K562 (cell line): ENCODE data around the gene PLEKHN1. TPM values are rescaled to one million over a fixed set of nuclear protein-coding genes. Genes with fewer than 3 reads are reported as not detected.

ENCODE experiments used
- ARNT ChIP-seq, 2 experiments: fragments of 450-650 bp; IDR thresholded peaks; 2 replicates each; pipeline ENCODE4 v1.6.1; 2016; ENCODE audit warnings: mild to moderate bottlenecking in 1 of 2
- BRD4 ChIP-seq: fragments of 200-600 bp; sonication (generic); IDR thresholded peaks from 2 replicates; pipeline ENCODE4 v1.6.1; 2017; ENCODE audit warnings: inconsistent platforms
- CBX3 ChIP-seq, 2 experiments: IDR thresholded peaks; 1 replicate in 1 of 2; 2 replicates in 1 of 2; pipeline ENCODE4 v1.6.1; 2012; ENCODE audit warnings: inconsistent platforms in 2 of 2, low read length in 2 of 2, borderline replicate concordance in 1 of 2, control low read depth in 1 of 2
- ETV5 ChIP-seq: sonication (generic); formaldehyde crosslinking; IDR thresholded peaks from 2 replicates; pipeline ENCODE4 v1.4.0; 2020; ENCODE audit warnings: low read depth, mild to moderate bottlenecking, missing genetic modification reagents
- EWSR1 ChIP-seq: fragments of 450-650 bp; IDR thresholded peaks from 2 replicates; pipeline ENCODE4 v1.6.1; 2018; ENCODE audit warnings: borderline replicate concordance, mild to moderate bottlenecking, low read depth, moderate library complexity; ENCODE audit not compliant: partially characterized antibody
- GATA2 ChIP-seq: sonication (generic); formaldehyde crosslinking; IDR thresholded peaks from 2 replicates; pipeline ENCODE4 v1.4.0; 2020; ENCODE audit warnings: mild to moderate bottlenecking, missing genetic modification reagents
- GATAD2A ChIP-seq: fragments of 450-650 bp; IDR thresholded peaks from 2 replicates; pipeline ENCODE4 v1.6.1; 2017
- GATAD2B ChIP-seq: fragments of 450-650 bp; IDR thresholded peaks from 2 replicates; pipeline ENCODE4 v1.6.1; 2017; ENCODE audit warnings: mild to moderate bottlenecking, borderline replicate concordance
- HDAC1 ChIP-seq, 2 experiments: fragments of 450-650 bp; IDR thresholded peaks; 2 replicates each; pipeline ENCODE4 v1.6.1; 2016 to 2017; ENCODE audit warnings: inconsistent platforms in 1 of 2, mild to moderate bottlenecking in 1 of 2, moderate library complexity in 1 of 2
- HNRNPL ChIP-seq: fragments of 200-400 bp; formaldehyde crosslinking; IDR thresholded peaks from 2 replicates; pipeline ENCODE4 v1.6.1; 2017; ENCODE audit warnings: low read depth, mild to moderate bottlenecking, low read length
- KLF1 ChIP-seq: fragments of 450-650 bp; IDR thresholded peaks from 2 replicates; pipeline ENCODE4 v1.6.1; 2016; ENCODE audit warnings: missing genetic modification characterization, missing compliant biosample characterization
- MTF1 ChIP-seq: fragments of 250-450 bp; sonication (Bioruptor Pico); IDR thresholded peaks from 2 replicates; pipeline ENCODE4 v1.9.0; 2021; ENCODE audit warnings: moderate library complexity, mild to moderate bottlenecking, inconsistent platforms, borderline replicate concordance
- NCOA4 ChIP-seq: fragments of 450-650 bp; IDR thresholded peaks from 2 replicates; pipeline ENCODE4 v1.6.1; 2018; ENCODE audit warnings: mild to moderate bottlenecking; ENCODE audit not compliant: partially characterized antibody
- NFIC ChIP-seq: fragments of 450-650 bp; IDR thresholded peaks from 2 replicates; pipeline ENCODE4 v1.6.1; 2017; ENCODE audit warnings: mild to moderate bottlenecking, inconsistent platforms
- RBM17 ChIP-seq: fragments of 200-400 bp; formaldehyde crosslinking; IDR thresholded peaks from 2 replicates; pipeline ENCODE4 v1.6.1; 2017; ENCODE audit warnings: low read depth, mild to moderate bottlenecking, low read length, borderline replicate concordance
- SRSF9 ChIP-seq: fragments of 200-400 bp; formaldehyde crosslinking; IDR thresholded peaks from 2 replicates; pipeline ENCODE4 v1.6.1; 2017; ENCODE audit warnings: low read depth, low read length, borderline replicate concordance
- THRAP3 ChIP-seq: fragments of 450-650 bp; IDR thresholded peaks from 2 replicates; pipeline ENCODE4 v1.6.1; 2016; ENCODE audit warnings: mild to moderate bottlenecking, inconsistent platforms, borderline replicate concordance
- ZNF253 ChIP-seq: fragments of 250-450 bp; sonication (Bioruptor Pico); conservative IDR thresholded peaks from 2 replicates; pipeline ENCODE4 v1.6.1; 2021; ENCODE audit warnings: mild to moderate bottlenecking
- ZNF311 ChIP-seq: fragments of 250-450 bp; sonication (Bioruptor Pico); IDR thresholded peaks from 2 replicates; pipeline ENCODE4 v1.4.0; 2020; ENCODE audit warnings: mild to moderate bottlenecking, moderate library complexity
- polyA plus RNA-seq, 8 experiments: library from polyadenylated mRNA; depleted of rRNA in 4 of 8; stranded (reverse) in 5 of 8; unstranded in 3 of 8; fragments of >200 nt; fragmentation: Nextera tagmentation in 2 of 8; fragmentation: Illumina TruSeq in 1 of 8; extraction: Ambion mirVana in 2 of 8; extraction: Trizol in 1 of 8; gene quantifications; 2 replicates each; pipeline versions ENCODE4 v1.2.1 to v1.2.3, GENCODE V29; 2011 to 2014; ENCODE audit warnings: inconsistent platforms in 1 of 8, missing spikeins in 1 of 8
- total RNA-seq, 7 experiments: library from RNA; depleted of rRNA in 6 of 7; stranded (reverse); fragments of >200 nt in 6 of 7; fragmentation: Illumina TruSeq in 2 of 7; extraction: Trizol in 2 of 7; gene quantifications; 2 replicates each; pipeline versions ENCODE4 v1.2.1 to v1.2.3, GENCODE V29; 2011 to 2021; ENCODE audit warnings: low replicate concordance in 1 of 7
- TF ChIP-seq, protein P1 (sequence below): fragments of 450-650 bp; formaldehyde crosslinking; IDR thresholded peaks from 2 replicates; pipeline ENCODE4 v1.4.0; 2022; ENCODE audit warnings: missing genetic modification characterization
- TF ChIP-seq, protein P2 (sequence below), 2 experiments: IDR thresholded peaks; 2 replicates each; pipeline ENCODE4 v1.6.1; 2012; ENCODE audit warnings: improper control_type of control experiment in 2 of 2, low read depth in 2 of 2, low read length in 2 of 2, borderline replicate concordance in 1 of 2
- TF ChIP-seq, protein P3 (sequence below): sonication (generic); formaldehyde crosslinking; IDR thresholded peaks from 2 replicates; pipeline ENCODE4 v1.9.0; 2022; ENCODE audit warnings: mild to moderate bottlenecking, missing genetic modification reagents
- TF ChIP-seq, protein P4 (sequence below): sonication (generic); formaldehyde crosslinking; IDR thresholded peaks from 2 replicates; pipeline ENCODE4 v1.8.0; 2022; ENCODE audit warnings: mild to moderate bottlenecking, missing genetic modification reagents

PLEKHN1 gene
- total and polyA plus RNA-seq, 9 of the 15 experiments (the other 6 are each of a cell fraction or from before 2014, with no cell fraction given): 0.07 to 1.5 (median 0.13) TPM; not detected in 2

DNA sequence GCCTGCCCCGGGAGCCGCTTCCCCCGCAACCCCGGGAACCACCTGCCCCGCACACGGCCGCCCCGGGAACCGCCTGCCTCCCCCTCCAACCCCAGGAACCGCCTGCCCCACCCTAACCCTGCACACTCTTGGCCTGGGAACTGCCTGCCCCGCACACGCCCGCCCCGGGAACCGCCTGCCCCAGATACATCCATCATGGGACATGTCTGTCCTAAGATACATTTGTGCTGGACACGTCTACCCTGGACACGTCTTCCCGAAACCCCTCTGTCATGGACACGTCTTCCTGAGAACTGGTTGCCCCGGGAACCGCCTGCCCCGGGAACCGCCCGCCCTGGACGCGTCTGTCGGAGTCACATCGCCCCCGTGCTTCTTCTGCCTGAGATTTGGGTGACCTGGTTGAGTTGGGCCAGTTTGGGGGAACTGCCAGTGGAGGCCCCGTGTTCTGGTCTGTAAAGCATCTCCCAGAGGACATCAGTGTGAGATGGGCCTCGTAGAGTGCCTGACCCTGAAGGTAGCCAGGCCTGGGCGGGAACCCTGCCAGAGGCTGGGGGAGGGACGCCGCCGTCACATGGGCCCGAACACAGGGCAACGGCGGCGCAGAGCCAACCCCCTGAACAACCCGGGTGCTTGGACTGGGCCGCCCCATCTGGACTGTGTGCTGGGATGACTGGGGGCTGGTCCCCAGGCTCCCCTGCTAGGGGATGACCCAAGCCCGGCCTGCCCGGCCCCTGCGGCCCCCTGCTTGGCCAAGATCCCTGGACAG lies 12.0 kb downstream of the PLEKHN1 start (continued):
- TF ChIP-seq GATA2 (CRISPR knock-in tag): no peak
- TF ChIP-seq SRSF9: no peak
- 0 out of 2 replicates have a peak, but pooled peaks have one; percentile 26 for TF ChIP-seq ETV5 (CRISPR knock-in tag)
- TF ChIP-seq BRD4: no peak
- no peak for TF ChIP-seq ZNF311
- TF ChIP-seq, protein P1, sequence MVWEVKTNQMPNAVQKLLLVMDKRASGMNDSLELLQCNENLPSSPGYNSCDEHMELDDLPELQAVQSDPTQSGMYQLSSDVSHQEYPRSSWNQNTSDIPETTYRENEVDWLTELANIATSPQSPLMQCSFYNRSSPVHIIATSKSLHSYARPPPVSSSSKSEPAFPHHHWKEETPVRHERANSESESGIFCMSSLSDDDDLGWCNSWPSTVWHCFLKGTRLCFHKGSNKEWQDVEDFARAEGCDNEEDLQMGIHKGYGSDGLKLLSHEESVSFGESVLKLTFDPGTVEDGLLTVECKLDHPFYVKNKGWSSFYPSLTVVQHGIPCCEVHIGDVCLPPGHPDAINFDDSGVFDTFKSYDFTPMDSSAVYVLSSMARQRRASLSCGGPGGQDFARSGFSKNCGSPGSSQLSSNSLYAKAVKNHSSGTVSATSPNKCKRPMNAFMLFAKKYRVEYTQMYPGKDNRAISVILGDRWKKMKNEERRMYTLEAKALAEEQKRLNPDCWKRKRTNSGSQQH (CRISPR knock-in tag): no peak
- no peak for TF ChIP-seq THRAP3
- no peak for TF ChIP-seq CBX3 (IDR thresholded peaks at IDR 0.05; ENCODE audit: borderline replicate concordance in 1 of 2, low read length in 2 of 2)
- TF ChIP-seq KLF1 (tag): no peak
- TF ChIP-seq, protein P2, sequence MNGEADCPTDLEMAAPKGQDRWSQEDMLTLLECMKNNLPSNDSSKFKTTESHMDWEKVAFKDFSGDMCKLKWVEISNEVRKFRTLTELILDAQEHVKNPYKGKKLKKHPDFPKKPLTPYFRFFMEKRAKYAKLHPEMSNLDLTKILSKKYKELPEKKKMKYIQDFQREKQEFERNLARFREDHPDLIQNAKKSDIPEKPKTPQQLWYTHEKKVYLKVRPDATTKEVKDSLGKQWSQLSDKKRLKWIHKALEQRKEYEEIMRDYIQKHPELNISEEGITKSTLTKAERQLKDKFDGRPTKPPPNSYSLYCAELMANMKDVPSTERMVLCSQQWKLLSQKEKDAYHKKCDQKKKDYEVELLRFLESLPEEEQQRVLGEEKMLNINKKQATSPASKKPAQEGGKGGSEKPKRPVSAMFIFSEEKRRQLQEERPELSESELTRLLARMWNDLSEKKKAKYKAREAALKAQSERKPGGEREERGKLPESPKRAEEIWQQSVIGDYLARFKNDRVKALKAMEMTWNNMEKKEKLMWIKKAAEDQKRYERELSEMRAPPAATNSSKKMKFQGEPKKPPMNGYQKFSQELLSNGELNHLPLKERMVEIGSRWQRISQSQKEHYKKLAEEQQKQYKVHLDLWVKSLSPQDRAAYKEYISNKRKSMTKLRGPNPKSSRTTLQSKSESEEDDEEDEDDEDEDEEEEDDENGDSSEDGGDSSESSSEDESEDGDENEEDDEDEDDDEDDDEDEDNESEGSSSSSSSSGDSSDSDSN (IDR thresholded peaks at IDR 0.05; ENCODE audit: borderline replicate concordance in 1 of 2, low read depth in 2 of 2, low read length in 2 of 2): no peak
- TF ChIP-seq EWSR1: no peak
- TF ChIP-seq GATAD2B: no peak
- TF ChIP-seq ARNT (IDR thresholded peaks at IDR 0.05): no peak
- TF ChIP-seq HDAC1 (IDR thresholded peaks at IDR 0.05): peak in 1 of 2 experiments; percentile 34; a peak in 1 of 4 replicates
- no peak for TF ChIP-seq MTF1
- TF ChIP-seq, protein P3, sequence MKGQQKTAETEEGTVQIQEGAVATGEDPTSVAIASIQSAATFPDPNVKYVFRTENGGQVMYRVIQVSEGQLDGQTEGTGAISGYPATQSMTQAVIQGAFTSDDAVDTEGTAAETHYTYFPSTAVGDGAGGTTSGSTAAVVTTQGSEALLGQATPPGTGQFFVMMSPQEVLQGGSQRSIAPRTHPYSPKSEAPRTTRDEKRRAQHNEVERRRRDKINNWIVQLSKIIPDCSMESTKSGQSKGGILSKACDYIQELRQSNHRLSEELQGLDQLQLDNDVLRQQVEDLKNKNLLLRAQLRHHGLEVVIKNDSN (CRISPR knock-in tag): 0 out of 2 replicates have a peak, but pooled peaks have one; percentile 53
- TF ChIP-seq, protein P4, sequence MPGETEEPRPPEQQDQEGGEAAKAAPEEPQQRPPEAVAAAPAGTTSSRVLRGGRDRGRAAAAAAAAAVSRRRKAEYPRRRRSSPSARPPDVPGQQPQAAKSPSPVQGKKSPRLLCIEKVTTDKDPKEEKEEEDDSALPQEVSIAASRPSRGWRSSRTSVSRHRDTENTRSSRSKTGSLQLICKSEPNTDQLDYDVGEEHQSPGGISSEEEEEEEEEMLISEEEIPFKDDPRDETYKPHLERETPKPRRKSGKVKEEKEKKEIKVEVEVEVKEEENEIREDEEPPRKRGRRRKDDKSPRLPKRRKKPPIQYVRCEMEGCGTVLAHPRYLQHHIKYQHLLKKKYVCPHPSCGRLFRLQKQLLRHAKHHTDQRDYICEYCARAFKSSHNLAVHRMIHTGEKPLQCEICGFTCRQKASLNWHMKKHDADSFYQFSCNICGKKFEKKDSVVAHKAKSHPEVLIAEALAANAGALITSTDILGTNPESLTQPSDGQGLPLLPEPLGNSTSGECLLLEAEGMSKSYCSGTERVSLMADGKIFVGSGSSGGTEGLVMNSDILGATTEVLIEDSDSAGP (CRISPR knock-in tag): no peak
- TF ChIP-seq NFIC: peak; percentile 55; the same call in 1 of the 2 replicates
- no peak for TF ChIP-seq HNRNPL
- TF ChIP-seq GATAD2A: 0 out of 2 replicates have a peak, but pooled peaks have one; percentile 14
- TF ChIP-seq NCOA4: no peak
- no peak for TF ChIP-seq ZNF253 (CRISPR knock-in tag)
- TF ChIP-seq RBM17: no peak
